ENCODE data around the gene GMNC. TPM values are rescaled to one million over a fixed set of nuclear protein-coding genes. Genes with fewer than 3 reads are reported as not detected.

Gene GMNC
- total RNA-seq, 1 experiment from 2014 or later, result not detected

DNA sequence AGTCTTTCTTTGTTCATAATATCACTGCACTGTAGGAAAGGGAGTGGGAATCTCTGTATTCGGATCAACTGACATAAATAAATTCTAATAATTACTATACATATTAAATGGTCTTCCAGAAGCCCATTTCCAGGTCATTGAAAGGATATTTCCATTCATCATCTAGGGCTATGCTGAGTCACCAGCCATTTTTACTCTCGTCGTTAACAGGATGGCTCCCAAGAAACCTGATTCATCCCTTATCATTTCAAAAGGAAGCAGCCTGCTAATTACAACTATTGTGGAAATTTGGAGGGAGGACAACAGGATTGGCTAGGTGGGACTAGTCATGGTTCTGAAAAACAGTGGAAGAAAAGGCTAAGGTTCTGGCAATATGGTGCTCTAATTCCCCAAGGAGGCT is 13.6 kb downstream of the GMNC start:
- no peak for DNase-seq (ENCODE audit: low read depth)

DNA sequence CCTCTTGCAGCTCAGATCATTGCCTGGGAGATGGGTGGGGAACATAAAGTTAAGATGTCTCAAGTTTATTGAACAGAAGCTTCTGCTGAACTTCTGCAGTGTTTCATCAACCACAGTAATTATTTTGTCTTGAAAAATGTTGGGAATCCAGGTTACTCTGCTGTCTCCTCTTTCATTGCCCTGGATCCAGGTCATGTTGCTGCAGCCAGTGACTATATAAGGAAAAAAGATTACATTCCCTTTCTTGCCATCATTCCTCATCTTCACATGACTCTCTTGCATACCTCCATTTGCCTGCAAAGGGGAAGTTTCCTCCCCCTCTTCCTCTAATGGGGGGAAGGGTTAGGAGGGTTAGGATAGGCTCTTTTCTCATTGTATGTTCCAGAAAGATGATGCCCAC is 15.1 kb downstream of the GMNC start:
- no peak for DNase-seq (ENCODE audit: low read depth)

DNA sequence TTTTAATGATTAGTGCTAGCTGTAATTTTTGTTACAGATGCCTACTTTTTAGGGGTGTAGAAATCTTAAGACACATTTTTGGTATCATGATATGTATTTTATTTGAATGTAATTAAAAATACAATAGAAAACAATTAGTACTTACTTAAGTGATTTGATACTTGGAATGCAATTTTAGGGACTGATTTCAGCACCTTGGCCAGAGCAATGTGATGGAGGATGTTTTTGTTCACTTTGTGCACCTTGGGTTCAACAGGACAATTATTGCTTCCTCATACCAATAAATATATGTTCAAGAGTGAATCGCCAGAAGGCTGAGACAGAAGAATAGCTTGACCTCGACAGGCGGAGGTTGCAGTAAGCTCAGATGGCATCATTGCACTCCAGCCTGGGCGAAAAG is 22.3 kb downstream of the GMNC start:
- DNase-seq (ENCODE audit: low read depth), result peak; percentile 5

DNA sequence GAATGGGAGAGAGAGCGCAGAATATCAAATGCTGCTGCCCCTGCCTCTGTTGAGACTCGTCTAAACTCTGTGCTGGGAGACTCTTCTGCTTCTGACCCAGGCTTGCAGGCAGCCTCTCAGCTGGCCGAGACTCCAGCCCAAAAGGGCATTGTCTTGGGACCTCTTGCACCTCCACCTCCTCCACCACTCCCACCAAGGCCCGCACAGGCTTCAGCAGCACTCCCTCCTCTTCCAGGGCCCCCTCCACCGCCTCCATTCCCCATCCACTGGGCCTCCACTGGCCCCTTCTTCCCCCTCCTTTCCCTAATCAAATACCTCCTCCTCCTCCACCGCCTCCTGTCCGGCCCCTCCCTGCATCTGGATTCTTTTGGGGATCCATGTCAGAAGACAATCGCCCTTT is 31.3 kb downstream of the GMNC start:
- no peak for DNase-seq (ENCODE audit: low read depth)

DNA sequence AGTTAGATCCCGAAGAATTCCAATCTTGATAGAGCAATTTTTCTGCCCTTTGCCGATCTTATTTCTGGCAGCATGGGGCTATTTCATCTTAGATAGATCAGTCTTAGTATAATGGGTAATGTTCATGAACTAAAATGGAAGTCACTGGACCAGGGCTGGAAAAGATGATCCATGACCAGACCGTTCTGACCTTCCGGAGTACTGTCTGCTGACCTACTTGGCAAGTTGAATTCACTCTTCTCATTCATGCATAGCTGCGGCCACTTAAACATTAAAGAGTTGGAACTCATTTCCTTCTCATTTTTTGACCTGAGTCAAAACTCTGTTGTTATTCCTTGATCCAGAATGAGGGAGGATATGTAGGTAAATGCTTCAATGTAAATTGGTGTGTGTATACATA is 32.5 kb downstream of the GMNC start:
- DNase-seq (ENCODE audit: low read depth), result no peak

- no peak for DNase-seq (ENCODE audit: low read depth)
Measured at GRCh38 chr3:190826018-190826417, 36.5 kb downstream of the GMNC start.

DNA sequence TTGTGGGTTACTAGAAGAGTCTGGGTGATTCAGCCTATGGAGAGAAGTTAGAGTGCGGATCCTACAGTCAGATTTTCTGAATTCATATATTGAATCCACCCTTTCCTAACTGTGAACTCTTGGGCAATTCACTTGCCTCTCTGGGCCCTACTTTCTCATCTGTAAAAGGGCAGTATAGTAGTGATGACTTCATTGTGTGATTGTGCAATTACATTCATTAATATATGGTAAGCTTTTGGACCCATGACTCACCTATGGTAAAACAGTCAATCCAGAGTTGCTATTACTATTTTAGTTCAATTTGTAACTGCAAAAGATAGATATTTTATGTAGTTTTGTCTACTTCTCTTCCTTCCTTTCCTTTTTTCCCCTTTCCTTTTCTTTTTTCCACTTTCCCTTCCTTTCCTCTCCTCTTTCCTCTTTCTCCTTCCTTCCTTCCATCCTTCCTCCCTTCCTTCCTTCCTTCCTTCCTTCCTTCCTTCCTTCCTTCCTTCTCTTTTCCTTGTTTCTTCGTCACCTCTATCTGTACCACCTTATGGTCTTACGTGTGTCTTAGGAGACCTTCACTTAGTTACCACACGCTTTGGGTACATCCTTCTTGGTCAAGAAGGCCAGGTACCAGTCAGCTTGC is 37.0 kb downstream of the GMNC start:
- no peak for DNase-seq (ENCODE audit: low read depth)

- peak; percentile 66 for DNase-seq (ENCODE audit: low read depth)
Measured at GRCh38 chr3:190811775-190812480, 50.6 kb downstream of the GMNC start.

- no peak for DNase-seq (ENCODE audit: low read depth)
Measured at GRCh38 chr3:190810957-190811356, 51.5 kb downstream of the GMNC start.

DNA sequence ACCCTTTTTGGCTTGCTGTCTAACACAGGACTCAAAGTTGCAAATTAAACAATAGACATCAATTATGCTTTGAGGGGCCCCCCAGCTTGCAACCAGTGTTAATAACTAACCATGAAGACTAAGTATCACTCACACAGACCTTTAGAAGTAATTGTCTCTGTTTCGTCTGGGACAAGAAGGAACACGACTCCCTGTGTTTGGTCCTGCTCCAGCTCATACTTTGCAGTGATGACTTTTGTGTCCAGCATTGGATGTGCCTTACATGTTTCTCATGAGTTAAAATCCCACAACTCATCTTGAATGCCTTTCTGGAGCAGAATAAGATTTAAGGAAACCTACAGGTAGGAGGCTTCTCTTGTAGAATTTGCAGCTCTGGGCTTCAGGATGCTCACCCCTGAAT is 53.1 kb downstream of the GMNC start:
- DNase-seq (ENCODE audit: low read depth), result no peak

DNA sequence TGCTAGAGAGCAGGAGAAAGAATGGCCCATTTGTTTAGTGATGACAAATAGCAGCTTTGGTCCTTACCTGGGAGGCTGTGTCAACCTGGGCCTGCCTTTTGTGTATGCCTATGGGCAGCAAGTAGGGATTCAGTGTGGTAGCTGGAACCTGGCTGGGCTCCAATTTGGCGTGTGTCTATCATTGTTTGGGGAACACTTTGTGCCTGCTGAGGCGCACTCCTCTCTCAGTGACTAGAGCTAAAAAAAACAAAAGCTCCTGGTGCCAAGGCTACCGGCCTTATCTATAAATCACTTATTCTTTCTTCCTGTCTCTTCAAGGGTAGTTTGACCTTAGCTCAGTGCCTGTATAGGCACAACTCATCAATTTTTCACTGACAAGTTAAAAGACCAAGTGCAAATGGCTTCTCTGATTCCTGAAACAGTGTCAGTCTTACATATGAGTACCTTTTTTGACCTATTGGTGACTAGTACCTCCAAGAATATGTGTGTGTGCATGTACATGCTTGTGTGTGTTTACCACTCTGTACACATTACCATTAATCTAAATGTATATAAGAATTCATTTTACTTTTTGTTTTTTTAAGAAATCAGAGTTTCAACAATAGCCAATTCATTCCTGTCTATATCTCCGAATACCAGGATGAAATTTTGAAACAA is 54.6 kb downstream of the GMNC start:
- DNase-seq (ENCODE audit: low read depth), result no peak

Measured in RPMI7951 (cell line).